GM12878 (cell line): Measurements from ENCODE around the gene HECTD4. TPM values are rescaled to one million over a fixed set of nuclear protein-coding genes. Genes with fewer than 3 reads are reported as not detected.

Experiments
- ATAC-seq: fragments of 200-7000 bp; cut with Tn5 transposase; 3 replicates; pipeline ENCODE4 v1.9.1; 2020; ENCODE audit warnings: mild to moderate bottlenecking, moderate library complexity
- BruUV-seq: library from RNA; stranded (reverse); fragments of 400-500 nt; replicated peaks from 2 replicates; lab custom pipeline; 2021; lab: Mats Ljungman, UMichigan
- CTCF ChIA-PET: fragments of 300-600 bp; sonication (Branson Sonifier 250); formaldehyde crosslinking; extraction: SDS; loops from one replicate; lab custom pipeline; 2021; ENCODE audit warnings: inconsistent platforms; lab: Yijun Ruan, JAX
- POLR2A ChIA-PET: fragments of 350-600 bp; formaldehyde crosslinking; extraction: SDS; loops from one replicate; lab custom pipeline; 2021; ENCODE audit warnings: inconsistent platforms; lab: Charles Lee
- RAD21 ChIA-PET: fragments of 300-600 bp; sonication (Branson Sonifier 250); formaldehyde crosslinking; loops from one replicate; lab custom pipeline; 2023; ENCODE audit warnings: antibody characterized with exemption; ENCODE audit not compliant: unreplicated experiment; lab: Charles Lee
- SMC1A ChIA-PET: fragments of 300-600 bp; sonication (Branson Sonifier 250); formaldehyde crosslinking; loops from one replicate; lab custom pipeline; 2023; ENCODE audit not compliant: unreplicated experiment, uncharacterized antibody; lab: Charles Lee
- DNase-seq: peaks from one replicate; pipeline ENCODE4 v3.0.0-alpha.2; 2011; ENCODE audit warnings: low read depth, low spot score
- FAIRE-seq: peaks from 3 replicates; lab custom pipeline; 2011; peaks lifted over from hg19 to GRCh38; lab: Jason Lieb, UNC
- H2AFZ ChIP-seq: 2 replicates; pipeline ENCODE4 v1.6.0; 2011; ENCODE audit warnings: low read depth, low read length, control low read depth; ENCODE audit not compliant: control insufficient read depth
- H3K27ac ChIP-seq: 2 replicates; pipeline ENCODE4 v1.5.1; 2011; ENCODE audit warnings: control low read depth; ENCODE audit not compliant: control insufficient read depth, insufficient read depth
- H3K27me3 ChIP-seq, 2 experiments: replicated peaks in 1 of 2; 2 replicates each; pipeline versions ENCODE4 v1.6.0 to v1.6.1; 2011; ENCODE audit warnings: low read length in 1 of 2; ENCODE audit not compliant: control insufficient read depth in 2 of 2, insufficient read depth in 2 of 2
- H3K36me3 ChIP-seq, 2 experiments: 2 replicates each; pipeline ENCODE4 v1.5.1; 2011; ENCODE audit warnings: low read length in 1 of 2; ENCODE audit not compliant: control insufficient read depth in 2 of 2, insufficient read depth in 2 of 2
- H3K4me1 ChIP-seq: 2 replicates; pipeline ENCODE4 v1.6.1; 2011; ENCODE audit warnings: mild to moderate bottlenecking, low read length, moderate library complexity, mixed read lengths; ENCODE audit not compliant: control insufficient read depth, insufficient read depth
- H3K4me2 ChIP-seq: 2 replicates; pipeline ENCODE4 v1.6.0; 2011; ENCODE audit warnings: control low read depth; ENCODE audit not compliant: control insufficient read depth, insufficient read depth
- H3K4me3 ChIP-seq: fragments of 200-600 bp; sonication (generic); 2 replicates; pipeline ENCODE4 v1.5.1; 2016
- H3K79me2 ChIP-seq: 2 replicates; pipeline ENCODE4 v1.6.0; 2011; ENCODE audit warnings: low read length; ENCODE audit not compliant: control insufficient read depth, insufficient read depth
- H3K9ac ChIP-seq: 2 replicates; pipeline ENCODE4 v1.8.0; 2011; ENCODE audit warnings: low read length, control low read depth, mixed read lengths; ENCODE audit not compliant: control insufficient read depth, insufficient read depth
- H3K9me3 ChIP-seq: replicated peaks from 3 replicates; pipeline ENCODE4 v1.5.1; 2011; ENCODE audit warnings: mild to moderate bottlenecking, low read length; ENCODE audit not compliant: control insufficient read depth, insufficient read depth
- H4K20me1 ChIP-seq: 2 replicates; pipeline ENCODE4 v1.6.0; 2011; ENCODE audit not compliant: control insufficient read depth, insufficient read depth
- CHD2 ChIP-seq: IDR thresholded peaks from 2 replicates; pipeline ENCODE4 v1.6.1; 2011; ENCODE audit warnings: low read depth, low read length, improper control_type of control experiment, borderline replicate concordance
- KAT2A ChIP-seq: conservative IDR thresholded peaks from 2 replicates; pipeline ENCODE4 v1.6.1; 2011; ENCODE audit warnings: low read depth, low read length; ENCODE audit not compliant: control insufficient read depth
- MXI1 ChIP-seq: fragments of 150-350 bp; IDR thresholded peaks from 2 replicates; pipeline ENCODE4 v1.6.1; 2011; ENCODE audit warnings: low read depth, mild to moderate bottlenecking, inconsistent platforms, low read length, improper control_type of control experiment
- NR2C1 ChIP-seq: fragments of 450-650 bp; IDR thresholded peaks from 2 replicates; pipeline ENCODE4 v1.6.1; 2017; ENCODE audit warnings: antibody characterized with exemption, mild to moderate bottlenecking, moderate library complexity
- RAD21 ChIP-seq: IDR thresholded peaks from 2 replicates; pipeline ENCODE4 v1.6.1; 2011; ENCODE audit warnings: mild to moderate bottlenecking, low read depth, low read length, moderate library complexity; ENCODE audit not compliant: insufficient read depth
- STAT1 ChIP-seq: fragments of 450-650 bp; conservative IDR thresholded peaks from 2 replicates; pipeline ENCODE4 v1.6.1; 2014; ENCODE audit warnings: antibody characterized with exemption, mild to moderate bottlenecking
- WRNIP1 ChIP-seq: IDR thresholded peaks from 2 replicates; pipeline ENCODE4 v1.6.1; 2011; ENCODE audit warnings: low read depth, low read length, improper control_type of control experiment, borderline replicate concordance
- ZNF207 ChIP-seq: fragments of 450-650 bp; IDR thresholded peaks from 2 replicates; pipeline ENCODE4 v1.6.1; 2014; ENCODE audit warnings: antibody characterized with exemption, mild to moderate bottlenecking, borderline replicate concordance
- ZNF687 ChIP-seq: fragments of 450-650 bp; IDR thresholded peaks from 2 replicates; pipeline ENCODE4 v1.6.1; 2017; ENCODE audit warnings: mild to moderate bottlenecking, moderate library complexity
- WGBS: methylation state at CpG from one replicate; pipeline ENCODE4 v1.1.6; 2016; ENCODE audit warnings: low lambda C conversion rate; ENCODE audit not compliant: insufficient replicate concordance, insufficient coverage; ENCODE audit errors: missing lambda C conversion rate; 5-methylcytosine and 5-hydroxymethylcytosine counted together
- in situ Hi-C: fragments of 300-500 bp; cut with MboI; formaldehyde crosslinking; loops from 9 replicates; pipeline ENCODE4 v1.14.3; 2018; ENCODE audit warnings: mixed read lengths
- intact Hi-C: fragments of 100-400 bp; cut with micrococcal nuclease; formaldehyde crosslinking; loops from one replicate; pipeline ENCODE4 v1.14.2; 2022; ENCODE audit not compliant: unreplicated experiment
- polyA plus RNA-seq, 11 experiments: library from polyadenylated mRNA; depleted of rRNA in 4 of 11; unstranded in 6 of 11; stranded (reverse) in 5 of 11; fragments of >200 nt; fragmentation: Nextera tagmentation in 4 of 11; fragmentation: Illumina TruSeq in 1 of 11; extraction: Ambion mirVana in 4 of 11; extraction: Trizol in 1 of 11; gene quantifications; 1 replicate in 1 of 11; 2 replicates in 10 of 11; pipeline versions ENCODE4 v1.2.1 to v1.2.3, GENCODE V29; 2011 to 2016; ENCODE audit warnings: inconsistent platforms in 2 of 11, missing spikeins in 2 of 11, low read depth in 1 of 11
- total RNA-seq, 4 experiments: library from RNA; depleted of rRNA in 3 of 4; stranded (reverse); fragments of >200 nt in 3 of 4; fragmentation: Illumina TruSeq in 1 of 4; extraction: Trizol in 1 of 4; gene quantifications; 2 replicates each; pipeline versions ENCODE4 v1.2.1 to v1.2.3, GENCODE V29; 2013 to 2021

Gene HECTD4
- total and polyA plus RNA-seq, 10 of the 15 experiments (the other 5 are each of a cell fraction or from before 2014, with no cell fraction given) = 5.8 to 43.9 (median 17.9) TPM

DNA sequence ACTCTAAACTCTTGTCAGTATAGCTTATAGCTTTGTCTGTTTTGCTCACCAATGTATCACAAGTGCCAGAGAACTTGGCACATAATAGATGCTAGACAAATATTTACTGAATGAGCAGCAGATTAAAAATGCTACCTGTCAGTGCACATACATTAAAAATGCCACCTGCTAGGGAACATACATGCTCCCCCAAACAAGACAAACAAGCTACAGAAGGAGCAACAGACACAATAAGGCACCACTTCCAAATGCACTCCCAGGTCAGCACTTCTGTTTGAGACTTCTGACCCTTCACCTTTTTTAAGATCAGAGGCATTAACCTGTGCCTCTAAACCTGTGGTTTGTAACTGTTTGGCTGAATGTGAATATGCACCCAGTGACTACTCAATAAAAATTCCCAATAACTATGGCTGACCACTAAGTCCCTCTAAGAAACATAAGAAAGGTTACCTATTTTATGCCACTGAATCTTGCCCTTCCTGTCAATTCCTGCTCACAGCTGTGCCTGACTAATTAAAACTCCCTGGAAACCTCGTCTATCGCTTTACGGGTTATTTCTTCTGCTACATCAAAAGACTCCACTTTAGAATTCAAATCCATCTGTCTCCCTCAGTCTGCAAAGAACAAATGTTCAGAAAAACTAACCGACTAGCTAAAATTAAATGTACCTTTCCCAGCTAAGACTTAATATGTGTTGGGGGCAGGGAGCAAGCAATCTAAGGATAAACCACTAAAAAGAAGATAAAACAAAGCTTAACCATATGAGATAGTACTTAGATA lies 41.0 kb downstream of the HECTD4 start:
- no peaks in the 10 kb centered on the region for H3K9me3 ChIP-seq
- TF ChIP-seq RAD21 (no peak), KAT2A (no peak), ZNF687 (no peak), ZNF207 (no peak), WRNIP1 (no peak), MXI1 (no peak), NR2C1 (no peak), CHD2 (no peak), STAT1 (no peak)
- H3K27ac ChIP-seq = no peak overlapping the region
- peaks cover 0 to 3% of the 10 kb centered on the region in 2 experiments; a peak in 1 of 4 replicates for H3K36me3 ChIP-seq
- in situ Hi-C loops = no loop called here
- no peak overlapping the region for H3K9ac ChIP-seq
- ChIA-PET POLR2A (interaction anchor here (0.5 kb wide), 1 partner anchor 23 kb away, joined by 5 read pairs; no protein-coding TSS in a partner anchor), RAD21 (interaction anchor here (0.6 kb wide), 1 partner anchor 22 kb away, joined by 5 read pairs; no protein-coding TSS in a partner anchor), SMC1A (interaction anchor here (0.8 to 1.8 kb wide), 5 partner anchors 9 to 479 kb away, joined by 3 to 5 read pairs (median 3); no protein-coding TSS in a partner anchor), CTCF (interaction anchor here (0.7 kb wide), 1 partner anchor 46 kb away, joined by 4 read pairs; no protein-coding TSS in a partner anchor)
- peaks cover 21% of the 10 kb centered on the region for H3K79me2 ChIP-seq
- H3K4me2 ChIP-seq = no peak overlapping the region
- no peak for DNase-seq
- H3K27me3 ChIP-seq = no peaks in the 10 kb centered on the region
- WGBS = 94% methylated on average over 4 of the region's 4 CpGs
- H3K4me3 ChIP-seq = no peak overlapping the region
- BruUV-seq = no TSS peak
- FAIRE-seq = no peak
- no peak for ATAC-seq
- no peaks in the 10 kb centered on the region for H4K20me1 ChIP-seq
- peaks cover 21% of the 10 kb centered on the region for H3K4me1 ChIP-seq
- H2AFZ ChIP-seq = no peak overlapping the region
- intact Hi-C loops = no loop called here
